Measurements from ENCODE around the gene DZIP1L.

The DZIP1L gene

GRCh38 chr3:138033202-138033691, 82.2 kb downstream of the DZIP1L start:
- DNase-seq (ENCODE audit: low read depth, low spot score) = no peak

- no peak for DNase-seq (ENCODE audit: low read depth, low spot score)
Observed at GRCh38 chr3:138032567-138032966, 82.8 kb downstream of the DZIP1L start.

GRCh38 chr3:138031536-138031935, 83.9 kb downstream of the DZIP1L start:
- DNase-seq (ENCODE audit: low read depth, low spot score) = no peak

GRCh38 chr3:138030734-138031280, 84.6 kb downstream of the DZIP1L start:
- no peak for DNase-seq (ENCODE audit: low read depth, low spot score)

- no peak for DNase-seq (ENCODE audit: low read depth, low spot score)
Observed at GRCh38 chr3:138027821-138028220, 87.6 kb downstream of the DZIP1L start.

GRCh38 chr3:138025553-138025952, 89.9 kb downstream of the DZIP1L start:
- DNase-seq (ENCODE audit: low read depth, low spot score) = no peak

- DNase-seq (ENCODE audit: low read depth, low spot score) = no peak
Observed at GRCh38 chr3:138023754-138024153, 91.7 kb downstream of the DZIP1L start.

GRCh38 chr3:138019281-138020069, 95.9 kb downstream of the DZIP1L start:
- no peak for DNase-seq (ENCODE audit: low read depth, low spot score)

GRCh38 chr3:138016065-138016464, 99.3 kb downstream of the DZIP1L start:
- no peak for DNase-seq (ENCODE audit: low read depth, low spot score)

- no peak for DNase-seq (ENCODE audit: low read depth, low spot score)
Observed at GRCh38 chr3:138012526-138012925, 102.9 kb downstream of the DZIP1L start.

Data from astrocyte of the hippocampus (primary cell).